ENCODE measurements around the gene ARIH2. TPM values are rescaled to one million over a fixed set of nuclear protein-coding genes. Genes with fewer than 3 reads are reported as not detected.

Gene ARIH2
- total and polyA plus RNA-seq, 2 of the 8 experiments (the other 6 are each of a cell fraction or from before 2014, with no cell fraction given), result 72.9 to 136 TPM

DNA sequence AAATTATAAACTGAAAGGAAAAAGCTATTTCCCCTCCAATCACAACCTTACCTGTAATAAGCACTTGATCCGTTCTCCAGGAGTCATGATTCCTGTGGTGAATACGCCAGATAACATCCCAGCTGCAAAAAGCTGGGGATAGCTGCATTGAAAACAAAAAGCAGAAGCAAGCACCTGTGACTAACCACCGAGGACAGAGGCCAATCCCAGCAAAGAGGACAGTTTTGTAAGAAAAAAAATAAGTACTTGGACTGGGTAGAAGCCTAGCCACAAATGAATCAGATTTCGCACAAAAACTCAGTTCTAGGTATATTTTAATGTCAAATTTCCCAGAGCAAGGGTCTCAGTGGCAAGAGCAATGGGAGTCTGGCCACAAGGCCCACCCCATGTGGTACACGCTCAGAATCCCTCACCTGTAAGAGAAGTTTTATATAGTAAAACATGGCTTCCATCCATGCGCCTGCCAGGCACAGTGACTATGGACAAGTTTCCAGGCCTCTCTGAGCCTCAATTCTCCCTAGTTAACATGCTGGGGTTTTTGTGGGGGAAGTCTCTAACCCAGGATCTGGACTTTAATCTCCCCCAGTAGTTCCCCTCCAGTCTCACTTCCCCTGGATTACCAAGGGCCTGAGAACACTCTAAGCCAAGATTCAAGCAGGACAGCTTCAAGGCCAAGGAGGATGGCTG lies 39.2 kb upstream of the ARIH2 start:
- Histone ChIP-seq H3K9me3 (ENCODE audit: insufficient read depth in 2 of 2, low read depth in 1 of 2, low read length in 1 of 2) (no peaks in the 10 kb centered on the region), H3K4ac (replicated peaks; ENCODE audit: insufficient read length, low read depth, low read length) (no peak overlapping the region), H4K20me1 (replicated peaks in 1 of 2; ENCODE audit: control insufficient read depth in 1 of 2, insufficient read depth in 2 of 2, low read length in 2 of 2) (no peaks in the 10 kb centered on the region), H3K18ac (ENCODE audit: extremely low read depth, low read length) (no peak overlapping the region), H3K27ac (ENCODE audit: low read depth, low read length) (no peak overlapping the region), H2BK5ac (ENCODE audit: low read depth, low read length) (no peak overlapping the region), H4K5ac (ENCODE audit: insufficient read length, low read depth, low read length) (no peak overlapping the region), H2BK120ac (replicated peaks; ENCODE audit: low read depth, low read length) (no peak overlapping the region), H3K14ac (ENCODE audit: insufficient read length) (no peak overlapping the region), H3K56ac (replicated peaks; ENCODE audit: insufficient read length, low read depth, low read length) (no peak overlapping the region), H3K4me3 (ENCODE audit: extremely low read depth in 1 of 4, insufficient read depth in 2 of 4, low read depth in 3 of 4, low read length in 4 of 4) (no peak overlapping the region), H2BK20ac (ENCODE audit: low read length) (no peak overlapping the region), H3K9ac (replicated peaks in 1 of 4; ENCODE audit: extremely low read depth in 1 of 4, low read depth in 3 of 4, low read length in 3 of 4) (no peak overlapping the region), H2AFZ (ENCODE audit: low read length) (no peak overlapping the region), H4K91ac (replicated peaks; ENCODE audit: insufficient read length, low read length) (no peak overlapping the region), H4K8ac (ENCODE audit: extremely low read depth, insufficient read depth, low read length) (no peak overlapping the region; the same call in 1 of the 2 replicates), H2AK5ac (ENCODE audit: low read depth, low read length) (no peak overlapping the region), H2BK12ac (ENCODE audit: low read depth, low read length) (no peak overlapping the region), H3K79me2 (ENCODE audit: control insufficient read depth in 1 of 2, insufficient read depth in 2 of 2, low read length in 2 of 2) (no peaks in the 10 kb centered on the region), H3K4me1 (replicated peaks in 1 of 4; ENCODE audit: control insufficient read depth in 3 of 4, insufficient read depth in 4 of 4, low read length in 3 of 4) (no peaks in the 10 kb centered on the region), H3K23ac (ENCODE audit: insufficient read length) (no peak overlapping the region), H3K36me3 (ENCODE audit: control insufficient read depth in 2 of 4, insufficient read depth in 4 of 4, low read length in 3 of 4) (no peaks in the 10 kb centered on the region), H3K23me2 (ENCODE audit: low read depth, low read length) (no peaks in the 10 kb centered on the region), H3K4me2 (ENCODE audit: insufficient read depth in 1 of 2, low read depth in 2 of 2, low read length in 2 of 2) (no peak overlapping the region), H3K79me1 (ENCODE audit: low read depth, low read length) (no peaks in the 10 kb centered on the region), H3K27me3 (replicated peaks in 1 of 4; ENCODE audit: control insufficient read depth in 3 of 4, extremely low read depth in 1 of 4, insufficient read depth in 3 of 4, low read length in 3 of 4) (no peaks in the 10 kb centered on the region), H2BK15ac (ENCODE audit: low read length) (no peak overlapping the region)
- no peak for TF ChIP-seq RFX5 (IDR thresholded peaks at IDR 0.05; ENCODE audit: borderline replicate concordance, low read depth, low read length)
- TF ChIP-seq TAF7 (optimal IDR thresholded peaks at IDR 0.05; ENCODE audit: borderline replicate concordance, low read depth, low read length), result no peak
- no peak for TF ChIP-seq RNF2 (IDR thresholded peaks at IDR 0.05; ENCODE audit: borderline replicate concordance, low read depth, low read length, missing control alignments, poor library complexity, severe bottlenecking)
- no peak for TF ChIP-seq CTBP2 (IDR thresholded peaks at IDR 0.05; ENCODE audit: borderline replicate concordance, insufficient read depth, insufficient read length, low read length)
- no peak for TF ChIP-seq BACH1 (IDR thresholded peaks at IDR 0.05; ENCODE audit: low read length)
- TF ChIP-seq FOSL1 (IDR thresholded peaks at IDR 0.05; ENCODE audit: insufficient read depth, low read depth, low read length), result no peak
- TF ChIP-seq GABPA (IDR thresholded peaks at IDR 0.05; ENCODE audit: borderline replicate concordance, insufficient read depth, low read length), result no peak
- TF ChIP-seq BRCA1 (IDR thresholded peaks at IDR 0.05; ENCODE audit: low read depth, low read length), result no peak
- no peak for TF ChIP-seq CBX5 (IDR thresholded peaks at IDR 0.05; ENCODE audit: low read depth, low read length)
- TF ChIP-seq, protein P1, sequence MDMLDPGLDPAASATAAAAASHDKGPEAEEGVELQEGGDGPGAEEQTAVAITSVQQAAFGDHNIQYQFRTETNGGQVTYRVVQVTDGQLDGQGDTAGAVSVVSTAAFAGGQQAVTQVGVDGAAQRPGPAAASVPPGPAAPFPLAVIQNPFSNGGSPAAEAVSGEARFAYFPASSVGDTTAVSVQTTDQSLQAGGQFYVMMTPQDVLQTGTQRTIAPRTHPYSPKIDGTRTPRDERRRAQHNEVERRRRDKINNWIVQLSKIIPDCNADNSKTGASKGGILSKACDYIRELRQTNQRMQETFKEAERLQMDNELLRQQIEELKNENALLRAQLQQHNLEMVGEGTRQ (IDR thresholded peaks at IDR 0.05; ENCODE audit: low read length), result no peak
- TF ChIP-seq SIN3A (conservative IDR thresholded peaks at IDR 0.05 in 1 of 2, IDR thresholded peaks at IDR 0.05 in 1 of 2; ENCODE audit: low read depth in 1 of 2, low read length in 2 of 2), result no peak
- POLR2A ChIA-PET (ENCODE audit: partially characterized antibody), result interaction anchor here (1.3 kb wide), 1 partner anchor 10 kb away, joined by 3 read pairs; no protein-coding TSS in a partner anchor
- no peak for FAIRE-seq
- WGBS, 2 experiments (ENCODE audit: extremely low coverage in 1 of 2, insufficient coverage in 1 of 2, insufficient read length in 1 of 2, insufficient replicate concordance in 2 of 2, low coverage in 1 of 2, low lambda C conversion rate in 2 of 2, missing lambda C conversion rate in 1 of 2), result 92% methylated on average over 6 of the region's 6 CpGs; no CpG with 5 or more reads in 1 of the 2 experiments
- CTCF ChIA-PET (ENCODE audit: partially characterized antibody), result interaction anchor here (1.5 kb wide), 1 partner anchor 140 kb away, joined by 3 read pairs; no protein-coding TSS in a partner anchor
- no peak for DNase-seq (ENCODE audit: low read depth in 1 of 2, low spot score in 2 of 2)

All from H1 (cell line).